Esophagus squamous epithelium (tissue), 4 donors: ENCODE results near the gene MAP6.

Source experiments
- POLR2A ChIP-seq, 4 donors: fragments of 450-650 bp; IDR thresholded peaks; one replicate each; pipeline ENCODE4 v1.6.1; 2017; ENCODE audit warnings: antibody characterized with exemption in 4 of 4, mild to moderate bottlenecking in 4 of 4, moderate library complexity in 3 of 4
- TF ChIP-seq, protein P1 (sequence below), 6 experiments: fragments of 450-650 bp in 4 of 6; fragments of 200-600 bp in 2 of 6; sonication (generic) in 2 of 6; IDR thresholded peaks; one replicate each; pipeline ENCODE4 v1.5.1; 2016 to 2019; ENCODE audit warnings: antibody characterized with exemption in 6 of 6, mild to moderate bottlenecking in 4 of 6, moderate library complexity in 4 of 6

- TF ChIP-seq, protein P1, sequence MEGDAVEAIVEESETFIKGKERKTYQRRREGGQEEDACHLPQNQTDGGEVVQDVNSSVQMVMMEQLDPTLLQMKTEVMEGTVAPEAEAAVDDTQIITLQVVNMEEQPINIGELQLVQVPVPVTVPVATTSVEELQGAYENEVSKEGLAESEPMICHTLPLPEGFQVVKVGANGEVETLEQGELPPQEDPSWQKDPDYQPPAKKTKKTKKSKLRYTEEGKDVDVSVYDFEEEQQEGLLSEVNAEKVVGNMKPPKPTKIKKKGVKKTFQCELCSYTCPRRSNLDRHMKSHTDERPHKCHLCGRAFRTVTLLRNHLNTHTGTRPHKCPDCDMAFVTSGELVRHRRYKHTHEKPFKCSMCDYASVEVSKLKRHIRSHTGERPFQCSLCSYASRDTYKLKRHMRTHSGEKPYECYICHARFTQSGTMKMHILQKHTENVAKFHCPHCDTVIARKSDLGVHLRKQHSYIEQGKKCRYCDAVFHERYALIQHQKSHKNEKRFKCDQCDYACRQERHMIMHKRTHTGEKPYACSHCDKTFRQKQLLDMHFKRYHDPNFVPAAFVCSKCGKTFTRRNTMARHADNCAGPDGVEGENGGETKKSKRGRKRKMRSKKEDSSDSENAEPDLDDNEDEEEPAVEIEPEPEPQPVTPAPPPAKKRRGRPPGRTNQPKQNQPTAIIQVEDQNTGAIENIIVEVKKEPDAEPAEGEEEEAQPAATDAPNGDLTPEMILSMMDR (IDR thresholded peaks at IDR 0.05): no peak
- TF ChIP-seq POLR2A (IDR thresholded peaks at IDR 0.05): no peak
Measured at GRCh38 chr11:75582506-75582894, 86.3 kb downstream of the MAP6 start.
